ENCODE results near the gene ALG5.

DNA sequence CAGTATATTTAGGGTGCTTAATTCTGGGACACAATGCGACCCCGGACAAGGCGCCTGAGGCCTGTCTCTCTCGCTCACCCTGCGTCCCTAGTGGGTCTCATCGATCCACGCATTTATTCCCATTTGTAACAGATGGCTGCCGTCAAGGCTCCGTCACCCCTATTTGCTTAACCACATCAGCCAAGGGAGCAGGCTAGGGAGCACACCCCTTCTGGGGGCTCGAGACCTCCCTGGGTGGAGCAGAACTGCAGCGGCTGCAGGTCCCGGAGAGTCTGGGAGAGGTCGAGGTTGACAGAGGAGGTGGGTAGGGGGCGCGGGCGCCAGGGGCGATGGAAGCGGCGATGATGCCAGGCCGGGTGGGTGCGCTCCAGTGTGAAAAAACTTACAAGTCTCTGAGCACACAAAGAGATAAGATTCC, 507 bp downstream of the ALG5 start:
- TF ChIP-seq, protein P1, sequence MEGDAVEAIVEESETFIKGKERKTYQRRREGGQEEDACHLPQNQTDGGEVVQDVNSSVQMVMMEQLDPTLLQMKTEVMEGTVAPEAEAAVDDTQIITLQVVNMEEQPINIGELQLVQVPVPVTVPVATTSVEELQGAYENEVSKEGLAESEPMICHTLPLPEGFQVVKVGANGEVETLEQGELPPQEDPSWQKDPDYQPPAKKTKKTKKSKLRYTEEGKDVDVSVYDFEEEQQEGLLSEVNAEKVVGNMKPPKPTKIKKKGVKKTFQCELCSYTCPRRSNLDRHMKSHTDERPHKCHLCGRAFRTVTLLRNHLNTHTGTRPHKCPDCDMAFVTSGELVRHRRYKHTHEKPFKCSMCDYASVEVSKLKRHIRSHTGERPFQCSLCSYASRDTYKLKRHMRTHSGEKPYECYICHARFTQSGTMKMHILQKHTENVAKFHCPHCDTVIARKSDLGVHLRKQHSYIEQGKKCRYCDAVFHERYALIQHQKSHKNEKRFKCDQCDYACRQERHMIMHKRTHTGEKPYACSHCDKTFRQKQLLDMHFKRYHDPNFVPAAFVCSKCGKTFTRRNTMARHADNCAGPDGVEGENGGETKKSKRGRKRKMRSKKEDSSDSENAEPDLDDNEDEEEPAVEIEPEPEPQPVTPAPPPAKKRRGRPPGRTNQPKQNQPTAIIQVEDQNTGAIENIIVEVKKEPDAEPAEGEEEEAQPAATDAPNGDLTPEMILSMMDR (IDR thresholded peaks at IDR 0.05; ENCODE audit: borderline replicate concordance, extremely low read depth, low read length, poor library complexity, severe bottlenecking) = no peak
- TF ChIP-seq EZH2 (IDR thresholded peaks at IDR 0.05; ENCODE audit: borderline replicate concordance, low read depth, low read length, severe bottlenecking) = no peak
